Naive thymus-derived CD8-positive, alpha-beta T cell (primary cell): ENCODE results near the gene CABP2. TPM values are rescaled to one million over a fixed set of nuclear protein-coding genes. Genes with fewer than 3 reads are reported as not detected.
"Not testable (repeated sequence)": the region's sequence is repeated elsewhere in the genome, so short reads cannot be mapped to it uniquely, and the experiment has no call there.

Experiments
- ATAC-seq, 2 donors: fragments of 150-1000 bp; cut with Tn5 transposase in 1 of 2; sonication (Bioruptor Pico), chemical (Tn5 transposase) in 1 of 2; 1 replicate in 1 of 2; 2 replicates in 1 of 2; pipeline ENCODE4 v1.10.0; 2021; ENCODE audit warnings: mild to moderate bottlenecking in 2 of 2, moderate library complexity in 2 of 2
- POLR2A ChIA-PET: fragments of 350-600 bp; sonication (Branson Sonifier 250); formaldehyde crosslinking; loops from one replicate; lab custom pipeline; 2021; ENCODE audit warnings: antibody characterized with exemption; lab: Charles Lee
- DNase-seq, 10 donors: peaks; one replicate each; pipeline versions ENCODE4 v3.0.0 to v3.0.0-alpha.2; 2020 to 2022
- H3K27ac Mint-ChIP-seq, 10 donors: one replicate each; pipeline ENCODE4 v1.8.0; 2020 to 2022; ENCODE audit warnings: mild to moderate bottlenecking in 10 of 10, mixed read lengths in 10 of 10, moderate library complexity in 4 of 10, inconsistent platforms in 1 of 10
- H3K27me3 Mint-ChIP-seq, 5 donors: one replicate each; pipeline ENCODE4 v1.8.0; 2021 to 2022; ENCODE audit warnings: mixed read lengths in 5 of 5
- H3K36me3 Mint-ChIP-seq, 3 donors: one replicate each; pipeline ENCODE4 v1.8.0; 2020 to 2022; ENCODE audit warnings: mixed read lengths in 3 of 3, mild to moderate bottlenecking in 2 of 3, inconsistent platforms in 1 of 3
- H3K4me1 Mint-ChIP-seq, 4 donors: one replicate each; pipeline ENCODE4 v1.8.0; 2021 to 2022; ENCODE audit warnings: mixed read lengths in 4 of 4
- H3K4me3 Mint-ChIP-seq, 10 donors: one replicate each; pipeline ENCODE4 v1.8.0; 2020 to 2022; ENCODE audit warnings: mild to moderate bottlenecking in 10 of 10, mixed read lengths in 10 of 10, moderate library complexity in 6 of 10, inconsistent platforms in 1 of 10
- H3K9me3 Mint-ChIP-seq, 9 donors: one replicate each; pipeline ENCODE4 v1.8.0; 2020 to 2022; ENCODE audit warnings: mixed read lengths in 9 of 9, mild to moderate bottlenecking in 3 of 9, inconsistent platforms in 1 of 9, moderate library complexity in 1 of 9
- polyA plus RNA-seq, 3 donors: library from polyadenylated mRNA; unstranded; fragments of 300-500 nt; fragmentation: Illumina TruSeq; gene quantifications; one replicate each; pipeline ENCODE4 v1.2.3, GENCODE V29; 2021
- total RNA-seq, 8 experiments: library from RNA in 2 of 8; stranded (reverse) in 2 of 8; gene quantifications; one replicate each; pipeline ENCODE4 v1.2.3 and lab custom pipeline; 2021 to 2026

Gene CABP2
- total and polyA plus RNA-seq, 5 experiments from 2014 or later = not detected

- Mint-ChIP-seq H3K9me3 (no peaks in the 10 kb centered on the region), H3K27me3 (peaks cover 0 to 8% (median under 1%) of the 10 kb centered on the region in 5 donors), H3K36me3 (no peaks in the 10 kb centered on the region), H3K4me1 (no peaks in the 10 kb centered on the region), H3K27ac (no peak overlapping the region), H3K4me3 (no peak overlapping the region)
- ATAC-seq (no peak), DNase-seq (no peak)
- POLR2A ChIA-PET = no interaction called here
Observed at GRCh38 chr11:67517784-67518552, 5.3 kb downstream of the CABP2 start.

- Mint-ChIP-seq H3K9me3 (no peaks in the 10 kb centered on the region), H3K4me3 (no peak overlapping the region), H3K27ac (no peak overlapping the region), H3K27me3 (peaks cover 0 to 7% (median 1%) of the 10 kb centered on the region in 5 donors), H3K36me3 (no peaks in the 10 kb centered on the region), H3K4me1 (no peaks in the 10 kb centered on the region)
- POLR2A ChIA-PET = interaction anchor here (1.4 kb wide), 1 partner anchor 12 kb away, joined by 3 read pairs; the partner anchor contains the start of gene PITPNM1
- ATAC-seq (no peak), DNase-seq (no peak)
Observed at GRCh38 chr11:67516806-67517205, 6.4 kb downstream of the CABP2 start.

GRCh38 chr11:67514116-67514515 is 9.1 kb downstream of the CABP2 start:
- ATAC-seq (no peak), DNase-seq (no peak)
- POLR2A ChIA-PET = no interaction called here
- Mint-ChIP-seq H3K4me1 (peaks cover 2 to 4% (median 3%) of the 10 kb centered on the region in 4 donors), H3K4me3 (no peak overlapping the region), H3K27me3 (peaks cover 0 to 10% (median 1%) of the 10 kb centered on the region in 5 donors), H3K27ac (no peak overlapping the region), H3K36me3 (no peaks in the 10 kb centered on the region), H3K9me3 (no peaks in the 10 kb centered on the region)

GRCh38 chr11:67511558-67511957 is 11.7 kb downstream of the CABP2 start:
- Mint-ChIP-seq H3K4me1 (peaks cover 11 to 21% (median 20%) of the 10 kb centered on the region in 4 donors), H3K27me3 (peaks cover 0 to 10% (median 1%) of the 10 kb centered on the region in 5 donors)
- POLR2A ChIA-PET = interaction anchor here (0.6 kb wide), 1 partner anchor 110 kb away, joined by 3 read pairs; the partner anchor contains the start of gene PPP1CA
- DNase-seq, H3K27ac Mint-ChIP-seq, H3K4me3 Mint-ChIP-seq, H3K9me3 Mint-ChIP-seq, ATAC-seq, H3K36me3 Mint-ChIP-seq: not testable (repeated sequence)

- H3K4me3 Mint-ChIP-seq = peak overlapping the region in 5 of 10 donors; percentile 18 to 93 (median 54)
- H3K4me1 Mint-ChIP-seq = peaks cover 20 to 35% (median 31%) of the 10 kb centered on the region in 4 donors
- peaks cover 0 to 9% (median 1%) of the 10 kb centered on the region in 5 donors for H3K27me3 Mint-ChIP-seq
- POLR2A ChIA-PET = no interaction called here
- H3K9me3 Mint-ChIP-seq = no peaks in the 10 kb centered on the region
- DNase-seq (no peak), ATAC-seq (no peak)
- peak overlapping the region in 3 of 10 donors; percentile 96 to 99 (median 97) for H3K27ac Mint-ChIP-seq
- peaks cover 0 to 2% (median 0%) of the 10 kb centered on the region in 3 donors for H3K36me3 Mint-ChIP-seq
Observed at GRCh38 chr11:67510023-67510345, 13.3 kb downstream of the CABP2 start.

GRCh38 chr11:67508486-67509121 is 14.6 kb downstream of the CABP2 start:
- no peaks in the 10 kb centered on the region for H3K9me3 Mint-ChIP-seq
- H3K27me3 Mint-ChIP-seq = peaks cover 0 to 5% (median 1%) of the 10 kb centered on the region in 5 donors
- peak overlapping the region; percentile 81 to 94 (median 92) for H3K4me3 Mint-ChIP-seq
- H3K27ac Mint-ChIP-seq = peak overlapping the region; percentile 83 to 99 (median 97)
- H3K36me3 Mint-ChIP-seq = peaks cover 0 to 2% (median 0%) of the 10 kb centered on the region in 3 donors
- POLR2A ChIA-PET = interaction anchor here (0.5 to 2.4 kb wide), 15 partner anchors 24 to 390 kb away, joined by 3 to 22 read pairs (median 6); partner anchors contain the start of genes AIP, KDM2A, POLD4 and PPP1CA
- DNase-seq (peak; percentile 97 to 100 (median 100)), ATAC-seq (peak; percentile 41 to 57)
- H3K4me1 Mint-ChIP-seq = peaks cover 23 to 41% (median 34%) of the 10 kb centered on the region in 4 donors

- Mint-ChIP-seq H3K4me3 (peak within 1 kb of the TSS; percentile 81 to 94 (median 92)), H3K9me3 (no peaks in the 10 kb centered on the region), H3K27ac (peak within 1 kb of the TSS; percentile 83 to 99 (median 97)), H3K27me3 (peaks cover 0 to 5% (median under 1%) of the 10 kb centered on the region in 5 donors), H3K36me3 (peaks cover 0 to 2% (median 0%) of the 10 kb centered on the region in 3 donors), H3K4me1 (peaks cover 26 to 47% (median 39%) of the 10 kb centered on the region in 4 donors)
- ATAC-seq (peak; percentile 74), DNase-seq (peak in 9 of 10 donors; percentile 92 to 99 (median 96))
- POLR2A ChIA-PET = interaction anchor here (0.6 to 2.4 kb wide), 19 partner anchors 12 to 389 kb away, joined by 3 to 22 read pairs (median 5); partner anchors contain the start of genes AIP, CLCF1, KDM2A and POLD4
Observed at GRCh38 chr11:67507864-67508485, 15.3 kb downstream of the CABP2 start, which contains the start of gene CDK2AP2. Gene CDK2AP2 (minus strand): TSS chr11:67508162. CDS start chr11:67508082, 80 bp downstream.

- DNase-seq (peak in 1 of 10 donors; percentile 32), ATAC-seq (no peak)
- Mint-ChIP-seq H3K4me1 (peaks cover 29 to 52% (median 44%) of the 10 kb centered on the region in 4 donors), H3K27ac (peak overlapping the region in 9 of 10 donors; percentile 92 to 99 (median 97)), H3K9me3 (no peaks in the 10 kb centered on the region), H3K36me3 (peaks cover 0 to 6% (median 0%) of the 10 kb centered on the region in 3 donors), H3K27me3 (peaks cover 0 to 4% (median 0%) of the 10 kb centered on the region in 5 donors), H3K4me3 (peak overlapping the region; percentile 81 to 94 (median 92))
- POLR2A ChIA-PET = interaction anchor here (0.8 to 2.4 kb wide), 17 partner anchors 12 to 388 kb away, joined by 3 to 22 read pairs (median 6); partner anchors contain the start of genes AIP, CLCF1, KDM2A and POLD4
Observed at GRCh38 chr11:67507242-67507863, 15.9 kb downstream of the CABP2 start.

- peaks cover 0 to 14% (median 0%) of the 10 kb centered on the region in 3 donors for H3K36me3 Mint-ChIP-seq
- H3K4me3 Mint-ChIP-seq = peak overlapping the region; percentile 86 to 95 (median 92)
- POLR2A ChIA-PET = interaction anchor here (0.6 to 8.8 kb wide), 22 partner anchors 21 to 133 kb away, joined by 3 to 118 read pairs (median 6); partner anchors contain the start of genes AIP, CLCF1, PPP1CA and PTPRCAP
- H3K27me3 Mint-ChIP-seq = peaks cover 0 to 4% (median 0%) of the 10 kb centered on the region in 5 donors
- peaks cover 29 to 52% (median 46%) of the 10 kb centered on the region in 4 donors for H3K4me1 Mint-ChIP-seq
- H3K27ac Mint-ChIP-seq = peak overlapping the region; percentile 86 to 99 (median 97)
- ATAC-seq (no peak), DNase-seq (no peak)
- no peaks in the 10 kb centered on the region for H3K9me3 Mint-ChIP-seq
Observed at GRCh38 chr11:67506426-67507051, 16.7 kb downstream of the CABP2 start.

GRCh38 chr11:67505605-67506396 is 17.4 kb downstream of the CABP2 start:
- Mint-ChIP-seq H3K4me1 (peaks cover 33 to 59% (median 53%) of the 10 kb centered on the region in 4 donors), H3K4me3 (peak overlapping the region; percentile 86 to 95 (median 91)), H3K27ac (peak overlapping the region; percentile 92 to 99 (median 96)), H3K9me3 (no peaks in the 10 kb centered on the region), H3K27me3 (peaks cover 0 to 2% (median 0%) of the 10 kb centered on the region in 5 donors), H3K36me3 (peaks cover 0 to 20% (median 0%) of the 10 kb centered on the region in 3 donors)
- ATAC-seq = peak; percentile 45 to 50
- POLR2A ChIA-PET = interaction anchor here (0.5 to 8.8 kb wide), 27 partner anchors 10 to 162 kb away, joined by 3 to 118 read pairs (median 4); partner anchors contain the start of genes AIP, POLD4, PPP1CA and PTPRCAP
- peak; percentile 84 to 94 (median 89) for DNase-seq
